ENCODE data around the gene PAQR8. TPM values are rescaled to one million over a fixed set of nuclear protein-coding genes. Genes with fewer than 3 reads are reported as not detected.

PAQR8 gene
- total RNA-seq, 4 donors from 2014 or later, result 8.6 to 21.1 (median 14.2) TPM

GRCh38 chr6:52337633-52338290, 24.2 kb upstream of the PAQR8 start:
- Histone ChIP-seq H3K4me3 (no peak overlapping the region), H3K4me1 (no peaks in the 10 kb centered on the region), H3K9me3 (no peaks in the 10 kb centered on the region), H3K27ac (no peak overlapping the region), H3K36me3 (no peaks in the 10 kb centered on the region), H3K27me3 (no peaks in the 10 kb centered on the region)
- no peak for TF ChIP-seq POLR2A (IDR thresholded peaks at IDR 0.05)
- no peak for TF ChIP-seq CTCF (IDR thresholded peaks at IDR 0.05)
- no peak for TF ChIP-seq EP300 (IDR thresholded peaks at IDR 0.05)
- TF ChIP-seq POLR2AphosphoS5 (IDR thresholded peaks at IDR 0.05), result no peak
- no peak for ATAC-seq
- WGBS, 2 donors (ENCODE audit: low coverage in 1 of 2), result 64 to 74% methylated on average over 5 of the region's 5 CpGs

GRCh38 chr6:52340603-52340880, 21.4 kb upstream of the PAQR8 start:
- Histone ChIP-seq H3K4me1 (no peaks in the 10 kb centered on the region), H3K9me3 (no peaks in the 10 kb centered on the region), H3K4me3 (no peak overlapping the region), H3K36me3 (no peaks in the 10 kb centered on the region), H3K27ac (no peak overlapping the region), H3K27me3 (no peaks in the 10 kb centered on the region)
- TF ChIP-seq POLR2A (IDR thresholded peaks at IDR 0.05) (no peak), POLR2AphosphoS5 (IDR thresholded peaks at IDR 0.05) (no peak), EP300 (IDR thresholded peaks at IDR 0.05) (no peak), CTCF (IDR thresholded peaks at IDR 0.05) (no peak)
- ATAC-seq, result no peak

- Histone ChIP-seq H3K4me3 (no peak overlapping the region), H3K4me1 (no peaks in the 10 kb centered on the region), H3K27ac (no peak overlapping the region), H3K9me3 (no peaks in the 10 kb centered on the region), H3K36me3 (no peaks in the 10 kb centered on the region), H3K27me3 (no peaks in the 10 kb centered on the region)
- WGBS, 2 donors (ENCODE audit: low coverage in 1 of 2), result 43% methylated on average over 2 of the region's 2 CpGs; no CpG with 5 or more reads in 1 of the 2 donors
- TF ChIP-seq CTCF (IDR thresholded peaks at IDR 0.05) (no peak), EP300 (IDR thresholded peaks at IDR 0.05) (no peak)
- ATAC-seq, result no peak
Observed at GRCh38 chr6:52341561-52342260, 20.2 kb upstream of the PAQR8 start.

GRCh38 chr6:52345311-52345710, 16.6 kb upstream of the PAQR8 start:
- WGBS, 2 donors (ENCODE audit: low coverage in 1 of 2), result 56 to 91% methylated on average over 1 of the region's 1 CpG

More at GRCh38 chr6:52345311-52345710, 16.6 kb upstream of the PAQR8 start:
- Histone ChIP-seq H3K27ac (no peak overlapping the region), H3K9me3 (no peaks in the 10 kb centered on the region), H3K4me3 (no peak overlapping the region), H3K36me3 (no peaks in the 10 kb centered on the region), H3K27me3 (no peaks in the 10 kb centered on the region), H3K4me1 (no peaks in the 10 kb centered on the region)
- no peak for ATAC-seq
- no peak for TF ChIP-seq POLR2AphosphoS5 (IDR thresholded peaks at IDR 0.05)
- TF ChIP-seq EP300 (IDR thresholded peaks at IDR 0.05), result no peak
- no peak for TF ChIP-seq CTCF (IDR thresholded peaks at IDR 0.05)
- TF ChIP-seq POLR2A (IDR thresholded peaks at IDR 0.05), result no peak
